SK-N-SH (cell line): ENCODE results near the gene TAP1. TPM values are rescaled to one million over a fixed set of nuclear protein-coding genes. Genes with fewer than 3 reads are reported as not detected.

ENCODE experiments used
- CTCF ChIA-PET: fragments of 300-600, 350-600 bp; formaldehyde crosslinking; extraction: SDS; loops from one replicate; lab custom pipeline; 2021; lab: Yijun Ruan, JAX
- POLR2A ChIA-PET: fragments of 350-600 bp; sonication (Branson Sonifier 250); formaldehyde crosslinking; extraction: SDS; loops from one replicate; lab custom pipeline; 2020; ENCODE audit warnings: antibody characterized with exemption, inconsistent platforms; lab: Yijun Ruan, JAX
- DNase-seq: peaks from one replicate; pipeline ENCODE4 v3.0.0; 2012
- H2AFZ ChIP-seq: fragments of 200-600 bp; sonication (generic); 2 replicates; pipeline ENCODE4 v1.8.1; 2016; ENCODE audit warnings: antibody characterized with exemption, mild to moderate bottlenecking, low read depth
- H3F3A ChIP-seq: fragments of 200-600 bp; sonication (generic); replicated peaks from 2 replicates; pipeline ENCODE3; 2016; ENCODE audit warnings: antibody characterized with exemption, mild to moderate bottlenecking; ENCODE audit not compliant: insufficient read depth
- H3K27ac ChIP-seq, 2 experiments: fragments of 200-500 bp in 1 of 2; fragments of 200-600 bp in 1 of 2; sonication (Bioruptor generic) in 1 of 2; sonication (generic), shearing (Covaris generic) in 1 of 2; 2 replicates each; pipeline versions ENCODE4 v1.5.1 to v1.6.1; 2014 to 2016; ENCODE audit warnings: low read depth in 2 of 2, inconsistent platforms in 1 of 2, low read length in 1 of 2, mild to moderate bottlenecking in 1 of 2, mixed read lengths in 1 of 2
- H3K27me3 ChIP-seq: fragments of 200-600 bp; sonication (generic), shearing (Covaris generic); 2 replicates; pipeline ENCODE4 v1.6.1; 2016; ENCODE audit warnings: mixed run types; ENCODE audit not compliant: insufficient read depth
- H3K36me3 ChIP-seq, 2 experiments: fragments of 200-500 bp in 1 of 2; fragments of 200-600 bp in 1 of 2; sonication (Bioruptor generic) in 1 of 2; sonication (generic) in 1 of 2; replicated peaks in 1 of 2; 2 replicates each; pipeline versions ENCODE3 to v1.5.1; 2014 to 2016; ENCODE audit warnings: low read length in 1 of 2, mild to moderate bottlenecking in 1 of 2; ENCODE audit not compliant: insufficient read depth in 2 of 2, control insufficient read depth in 1 of 2
- H3K4me1 ChIP-seq, 2 experiments: fragments of 200-500 bp in 1 of 2; fragments of 200-600 bp in 1 of 2; sonication (Bioruptor generic) in 1 of 2; sonication (generic), shearing (Covaris generic) in 1 of 2; 2 replicates each; pipeline versions ENCODE4 v1.5.1 to v1.6.1; 2014 to 2016; ENCODE audit warnings: low read depth in 1 of 2, low read length in 1 of 2, mixed run types in 1 of 2; ENCODE audit not compliant: insufficient read depth in 2 of 2, control insufficient read depth in 1 of 2
- H3K4me2 ChIP-seq: fragments of 200-600 bp; sonication (generic), shearing (Covaris generic); 2 replicates; pipeline ENCODE4 v1.6.1; 2017; ENCODE audit warnings: mixed run types
- H3K4me3 ChIP-seq, 2 experiments: fragments of 200-500 bp in 1 of 2; fragments of 200-600 bp in 1 of 2; sonication (Bioruptor generic) in 1 of 2; sonication (generic), shearing (Covaris generic) in 1 of 2; 2 replicates each; pipeline versions ENCODE4 v1.5.1 to v1.8.1; 2014 to 2016; ENCODE audit warnings: low read depth in 2 of 2, inconsistent platforms in 1 of 2, low read length in 1 of 2, mild to moderate bottlenecking in 1 of 2, mixed read lengths in 1 of 2, moderate library complexity in 1 of 2
- H3K79me2 ChIP-seq: fragments of 200-600 bp; sonication (generic); 2 replicates; pipeline ENCODE4 v1.8.1; 2017; ENCODE audit warnings: mild to moderate bottlenecking; ENCODE audit not compliant: insufficient read depth
- H3K9ac ChIP-seq: fragments of 200-600 bp; sonication (generic); 2 replicates; pipeline ENCODE4 v1.6.1; 2017; ENCODE audit warnings: mixed run types
- H3K9me2 ChIP-seq: fragments of 200-600 bp; sonication (generic); 2 replicates; pipeline ENCODE4 v1.6.1; 2017; ENCODE audit warnings: mixed run types
- H3K9me3 ChIP-seq: fragments of 200-600 bp; sonication (generic); 2 replicates; pipeline ENCODE4 v1.6.1; 2017; ENCODE audit warnings: mixed run types, mild to moderate bottlenecking, moderate library complexity
- H4K20me1 ChIP-seq: fragments of 200-600 bp; sonication (generic); 2 replicates; pipeline ENCODE4 v1.6.1; 2017; ENCODE audit warnings: mild to moderate bottlenecking, mixed run types; ENCODE audit not compliant: insufficient read depth
- CHD2 ChIP-seq: fragments of 150-350 bp; IDR thresholded peaks from 2 replicates; pipeline ENCODE4 v1.6.1; 2018; ENCODE audit warnings: low read length; ENCODE audit not compliant: partially characterized antibody
- ELF1 ChIP-seq: IDR thresholded peaks from 2 replicates; pipeline ENCODE4 v1.4.0; 2012
- EZH2phosphoT487 ChIP-seq: fragments of 200-600 bp; sonication (generic); IDR thresholded peaks from 2 replicates; pipeline ENCODE4 v1.6.1; 2017; ENCODE audit warnings: low read depth, mixed run types, mild to moderate bottlenecking, antibody characterized with exemption, moderate library complexity, borderline replicate concordance
- FOXJ3 ChIP-seq: sonication (generic); formaldehyde crosslinking; IDR thresholded peaks from 2 replicates; pipeline ENCODE4 v1.5.1; 2020; ENCODE audit warnings: mild to moderate bottlenecking, missing genetic modification reagents
- JUND ChIP-seq: IDR thresholded peaks from 2 replicates; pipeline ENCODE4 v1.4.0; 2012
- MEF2A ChIP-seq: IDR thresholded peaks from 2 replicates; pipeline ENCODE4 v1.4.0; 2012; ENCODE audit warnings: low read depth, borderline replicate concordance
- MXI1 ChIP-seq: IDR thresholded peaks from 2 replicates; pipeline ENCODE4 v1.6.1; 2012; ENCODE audit warnings: mild to moderate bottlenecking, low read depth, low read length, improper control_type of control experiment
- NRF1 ChIP-seq: IDR thresholded peaks from 2 replicates; pipeline ENCODE4 v1.6.1; 2012; ENCODE audit warnings: low read depth, mild to moderate bottlenecking, low read length
- RAD21 ChIP-seq: IDR thresholded peaks from 2 replicates; pipeline ENCODE4 v1.6.1; 2012; ENCODE audit warnings: mild to moderate bottlenecking, low read length
- RCOR1 ChIP-seq: fragments of 150-350 bp; IDR thresholded peaks from 2 replicates; pipeline ENCODE4 v1.6.1; 2017; ENCODE audit warnings: antibody characterized with exemption, low read length
- RFX5 ChIP-seq: IDR thresholded peaks from 2 replicates; pipeline ENCODE4 v1.6.1; 2012; ENCODE audit warnings: mild to moderate bottlenecking, improper control_type of control experiment, low read length
- RXRA ChIP-seq: IDR thresholded peaks from 2 replicates; pipeline ENCODE4 v1.4.0; 2012; ENCODE audit warnings: low read depth, mild to moderate bottlenecking, borderline replicate concordance
- SMC3 ChIP-seq: IDR thresholded peaks from 2 replicates; pipeline ENCODE4 v1.6.1; 2012; ENCODE audit warnings: low read depth, low read length, improper control_type of control experiment
- TAF1 ChIP-seq: IDR thresholded peaks from 2 replicates; pipeline ENCODE4 v1.6.1; 2012; ENCODE audit warnings: low read depth, mild to moderate bottlenecking, low read length, moderate library complexity, borderline replicate concordance
- TEAD4 ChIP-seq: IDR thresholded peaks from 2 replicates; pipeline ENCODE4 v1.4.0; 2012; ENCODE audit warnings: mild to moderate bottlenecking, borderline replicate concordance; ENCODE audit not compliant: insufficient read depth
- ZBTB33 ChIP-seq: IDR thresholded peaks from 2 replicates; pipeline ENCODE4 v1.4.0; 2012; ENCODE audit warnings: low read depth, borderline replicate concordance
- WGBS: methylation state at CpG from one replicate; pipeline ENCODE4 v1.1.6; 2017; ENCODE audit warnings: low lambda C conversion rate; 5-methylcytosine and 5-hydroxymethylcytosine counted together
- polyA plus RNA-seq, 3 experiments: library from polyadenylated mRNA; depleted of rRNA; stranded (reverse); fragments of >200 nt; gene quantifications; 2 replicates each; pipeline ENCODE4 v1.2.3, GENCODE V29; 2012
- TF ChIP-seq, protein P1 (sequence below): IDR thresholded peaks from 2 replicates; pipeline ENCODE4 v1.6.1; 2012; ENCODE audit warnings: mild to moderate bottlenecking, low read depth, low read length, moderate library complexity

The TAP1 gene
- polyA plus RNA-seq, 1 of the 3 experiments (the other 2 are of a cell fraction) = 31.1 TPM

DNA sequence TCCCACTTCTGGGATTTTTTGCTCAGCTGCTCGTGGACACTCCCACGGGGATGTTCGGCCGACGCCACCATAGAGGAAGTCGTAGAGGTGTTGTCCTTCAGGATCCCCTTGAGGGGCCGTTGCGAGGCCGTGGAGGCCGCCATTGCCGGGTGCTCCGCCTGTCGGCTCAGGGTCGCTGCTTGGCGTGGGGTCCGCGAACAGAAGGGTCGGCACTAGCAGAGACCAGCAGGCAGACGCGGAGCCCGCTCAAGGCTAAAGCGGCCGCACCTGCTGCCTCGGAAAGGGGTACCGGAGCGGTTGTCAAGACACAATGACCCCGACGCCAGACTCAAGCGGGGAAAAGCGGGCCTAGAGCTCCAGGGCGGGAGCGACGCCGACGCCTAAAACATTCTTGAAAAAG, 26.2 kb upstream of the TAP1 start:
- CTCF ChIA-PET = interaction anchor here (0.6 to 4.0 kb wide), 9 partner anchors 8 to 105 kb away, joined by 3 to 32 read pairs (median 4); partner anchors contain the start of genes HLA-DMA and TAP2
- 32% methylated on average over 34 of the region's 35 CpGs for WGBS
- POLR2A ChIA-PET = no interaction called here
- Histone ChIP-seq H3K9me2 (no peaks in the 10 kb centered on the region), H3K36me3 (peaks cover 0 to 4% of the 10 kb centered on the region in 2 experiments), H4K20me1 (no peaks in the 10 kb centered on the region), H3K79me2 (no peaks in the 10 kb centered on the region), H3K9me3 (no peaks in the 10 kb centered on the region), H3K27ac (no peak overlapping the region), H3K4me3 (no peak overlapping the region; a peak in 1 of 4 replicates), H3K4me1 (no peaks in the 10 kb centered on the region), H3K9ac (no peak overlapping the region), H3K27me3 (peaks cover 42% of the 10 kb centered on the region), H3F3A (peaks cover 10% of the 10 kb centered on the region), H2AFZ (no peak overlapping the region), H3K4me2 (peak overlapping the region; percentile 41; the same call in 1 of the 2 replicates)
- TF ChIP-seq, protein P1, sequence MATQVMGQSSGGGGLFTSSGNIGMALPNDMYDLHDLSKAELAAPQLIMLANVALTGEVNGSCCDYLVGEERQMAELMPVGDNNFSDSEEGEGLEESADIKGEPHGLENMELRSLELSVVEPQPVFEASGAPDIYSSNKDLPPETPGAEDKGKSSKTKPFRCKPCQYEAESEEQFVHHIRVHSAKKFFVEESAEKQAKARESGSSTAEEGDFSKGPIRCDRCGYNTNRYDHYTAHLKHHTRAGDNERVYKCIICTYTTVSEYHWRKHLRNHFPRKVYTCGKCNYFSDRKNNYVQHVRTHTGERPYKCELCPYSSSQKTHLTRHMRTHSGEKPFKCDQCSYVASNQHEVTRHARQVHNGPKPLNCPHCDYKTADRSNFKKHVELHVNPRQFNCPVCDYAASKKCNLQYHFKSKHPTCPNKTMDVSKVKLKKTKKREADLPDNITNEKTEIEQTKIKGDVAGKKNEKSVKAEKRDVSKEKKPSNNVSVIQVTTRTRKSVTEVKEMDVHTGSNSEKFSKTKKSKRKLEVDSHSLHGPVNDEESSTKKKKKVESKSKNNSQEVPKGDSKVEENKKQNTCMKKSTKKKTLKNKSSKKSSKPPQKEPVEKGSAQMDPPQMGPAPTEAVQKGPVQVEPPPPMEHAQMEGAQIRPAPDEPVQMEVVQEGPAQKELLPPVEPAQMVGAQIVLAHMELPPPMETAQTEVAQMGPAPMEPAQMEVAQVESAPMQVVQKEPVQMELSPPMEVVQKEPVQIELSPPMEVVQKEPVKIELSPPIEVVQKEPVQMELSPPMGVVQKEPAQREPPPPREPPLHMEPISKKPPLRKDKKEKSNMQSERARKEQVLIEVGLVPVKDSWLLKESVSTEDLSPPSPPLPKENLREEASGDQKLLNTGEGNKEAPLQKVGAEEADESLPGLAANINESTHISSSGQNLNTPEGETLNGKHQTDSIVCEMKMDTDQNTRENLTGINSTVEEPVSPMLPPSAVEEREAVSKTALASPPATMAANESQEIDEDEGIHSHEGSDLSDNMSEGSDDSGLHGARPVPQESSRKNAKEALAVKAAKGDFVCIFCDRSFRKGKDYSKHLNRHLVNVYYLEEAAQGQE = no peak
- TF ChIP-seq RCOR1 = no peak
- no peak for TF ChIP-seq RAD21
- no peak for TF ChIP-seq RFX5
- TF ChIP-seq SMC3 = no peak
- TF ChIP-seq EZH2phosphoT487 = peak; percentile 92; the same call in 1 of the 2 replicates
- DNase-seq = no peak

DNA sequence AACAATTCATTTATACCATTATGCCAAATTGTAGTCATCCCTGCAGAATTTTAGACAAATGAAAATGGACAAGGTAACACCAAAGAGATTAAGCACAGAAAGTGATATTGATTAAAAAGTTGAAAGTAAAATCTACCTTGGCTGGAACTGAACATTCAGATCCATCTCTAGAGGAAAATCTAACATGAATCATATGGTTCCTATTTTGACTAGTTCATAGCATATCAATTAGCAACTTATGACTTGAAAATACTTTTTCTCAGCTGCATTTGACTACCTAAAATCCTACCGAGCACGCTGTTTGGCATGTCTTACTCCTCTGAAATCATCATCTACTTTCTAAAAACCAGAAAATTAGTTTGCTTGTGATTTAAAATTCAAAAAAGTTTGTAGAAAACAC, 23.1 kb upstream of the TAP1 start:
- H3K27me3 ChIP-seq = peaks cover 44% of the 10 kb centered on the region
- H4K20me1 ChIP-seq = no peaks in the 10 kb centered on the region
- CTCF ChIA-PET = interaction anchor here (0.8 to 2.4 kb wide), 7 partner anchors 9 to 108 kb away, joined by 3 to 13 read pairs (median 4); partner anchors contain the start of gene TAP2
- DNase-seq = no peak
- H3K36me3 ChIP-seq = peaks cover 0 to 4% of the 10 kb centered on the region in 2 experiments
- no peak overlapping the region for H3K9ac ChIP-seq
- 0 out of 2 replicates have a peak, but pooled peaks cover 4% of the 10 kb centered on the region for H3K9me3 ChIP-seq
- H3K4me3 ChIP-seq = no peak overlapping the region
- POLR2A ChIA-PET = no interaction called here
- H3K27ac ChIP-seq = no peak overlapping the region
- H3K79me2 ChIP-seq = no peaks in the 10 kb centered on the region
- no peak for TF ChIP-seq TAF1
- no peak for TF ChIP-seq RCOR1
- no peak for TF ChIP-seq EZH2phosphoT487
- TF ChIP-seq CHD2 = no peak
- TF ChIP-seq TEAD4 = no peak
- TF ChIP-seq MXI1 = no peak
- TF ChIP-seq NRF1 = no peak
- TF ChIP-seq SMC3 = no peak
- TF ChIP-seq JUND = no peak
- TF ChIP-seq FOXJ3 (CRISPR knock-in tag) = no peak
- TF ChIP-seq ELF1 = no peak
- TF ChIP-seq, protein P1 = no peak
- no peak for TF ChIP-seq ZBTB33
- no peak for TF ChIP-seq MEF2A
- no peak for TF ChIP-seq RXRA
- H3K4me2 ChIP-seq = no peak overlapping the region
- no peak overlapping the region for H2AFZ ChIP-seq
- H3K9me2 ChIP-seq = no peaks in the 10 kb centered on the region
- no peaks in the 10 kb centered on the region for H3K4me1 ChIP-seq
- no peaks in the 10 kb centered on the region for H3F3A ChIP-seq
- WGBS = 16% methylated on average over 2 of the region's 2 CpGs
